Measurements from ENCODE around the gene RUSF1. TPM values are rescaled to one million over a fixed set of nuclear protein-coding genes. Genes with fewer than 3 reads are reported as not detected.

Gene RUSF1
- total RNA-seq, 1 experiment from 2014 or later = 30.5 TPM

DNA sequence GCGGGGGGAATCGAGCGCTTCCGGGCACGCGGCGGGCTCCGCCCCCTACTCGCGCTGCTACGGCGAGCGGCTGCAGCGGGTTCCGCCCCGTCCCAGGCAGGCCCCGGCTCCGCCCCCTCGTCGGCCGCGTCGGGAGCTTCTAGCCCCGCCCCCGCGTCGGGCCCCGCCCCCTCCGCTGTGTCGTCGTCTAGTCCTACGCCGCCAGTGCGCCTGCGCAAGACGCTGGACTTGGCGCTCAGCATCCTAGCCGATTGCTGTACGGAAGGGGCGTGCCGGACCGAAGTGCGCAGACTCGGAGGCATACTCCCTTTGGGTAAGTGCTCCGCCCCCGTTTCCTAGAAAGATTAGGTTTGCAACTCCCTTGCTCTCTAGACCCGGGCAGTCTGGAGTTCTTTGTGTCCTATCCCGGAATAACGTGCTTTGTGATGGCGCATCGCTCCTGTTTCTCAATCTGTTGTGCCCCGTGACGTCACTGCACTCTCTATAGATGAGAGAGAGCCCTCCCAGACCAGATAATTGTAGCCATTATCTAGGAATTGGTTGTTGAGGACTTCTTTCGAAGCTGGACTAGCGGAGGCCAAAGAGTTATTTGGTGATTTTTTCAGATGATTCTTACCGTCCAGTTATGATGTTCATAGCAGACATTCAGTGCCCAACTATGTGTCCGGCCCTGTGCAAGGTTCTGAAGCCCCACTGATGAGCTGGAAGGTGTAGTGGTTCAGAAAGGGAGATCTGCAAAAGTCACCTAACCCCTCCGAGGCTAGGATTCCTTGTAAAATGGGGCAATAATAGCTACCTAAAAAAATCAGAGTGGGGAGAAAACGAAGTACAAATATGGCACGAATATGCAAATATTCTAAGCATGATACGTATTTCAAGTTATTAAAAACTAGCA lies 48.3 kb downstream of the RUSF1 start:
- no peaks in the 10 kb centered on the region for H3K27me3 ChIP-seq (ENCODE audit: low read length)
- H3K9ac ChIP-seq (ENCODE audit: low read length) = peak overlapping the region; percentile 94
- H3K4me2 ChIP-seq (ENCODE audit: low read depth, low read length, poor library complexity, severe bottlenecking) = peak overlapping the region; percentile 98
- H4K20me1 ChIP-seq (ENCODE audit: insufficient read depth, low read depth, low read length) = peaks cover 32% of the 10 kb centered on the region; the same call in 1 of the 2 replicates
- no peaks in the 10 kb centered on the region for H3K36me3 ChIP-seq (ENCODE audit: insufficient read depth, low read length)
- peak overlapping the region; percentile 79 for H3K27ac ChIP-seq (ENCODE audit: low read length)
- H3K4me1 ChIP-seq (ENCODE audit: low read length) = peaks cover 23% of the 10 kb centered on the region
- H3K79me2 ChIP-seq (ENCODE audit: low read length) = peaks cover 22% of the 10 kb centered on the region
- no peaks in the 10 kb centered on the region for H3K9me3 ChIP-seq (ENCODE audit: low read length)
- H2AFZ ChIP-seq (ENCODE audit: low read length) = peak overlapping the region; percentile 84; the same call in 1 of the 2 replicates
- H3K9me2 ChIP-seq (replicated peaks; ENCODE audit: insufficient read depth, low read length) = no peaks in the 10 kb centered on the region
- H3K4me3 ChIP-seq (ENCODE audit: low read length) = peak overlapping the region; percentile 91
- DNase-seq = peak; percentile 100

DNA sequence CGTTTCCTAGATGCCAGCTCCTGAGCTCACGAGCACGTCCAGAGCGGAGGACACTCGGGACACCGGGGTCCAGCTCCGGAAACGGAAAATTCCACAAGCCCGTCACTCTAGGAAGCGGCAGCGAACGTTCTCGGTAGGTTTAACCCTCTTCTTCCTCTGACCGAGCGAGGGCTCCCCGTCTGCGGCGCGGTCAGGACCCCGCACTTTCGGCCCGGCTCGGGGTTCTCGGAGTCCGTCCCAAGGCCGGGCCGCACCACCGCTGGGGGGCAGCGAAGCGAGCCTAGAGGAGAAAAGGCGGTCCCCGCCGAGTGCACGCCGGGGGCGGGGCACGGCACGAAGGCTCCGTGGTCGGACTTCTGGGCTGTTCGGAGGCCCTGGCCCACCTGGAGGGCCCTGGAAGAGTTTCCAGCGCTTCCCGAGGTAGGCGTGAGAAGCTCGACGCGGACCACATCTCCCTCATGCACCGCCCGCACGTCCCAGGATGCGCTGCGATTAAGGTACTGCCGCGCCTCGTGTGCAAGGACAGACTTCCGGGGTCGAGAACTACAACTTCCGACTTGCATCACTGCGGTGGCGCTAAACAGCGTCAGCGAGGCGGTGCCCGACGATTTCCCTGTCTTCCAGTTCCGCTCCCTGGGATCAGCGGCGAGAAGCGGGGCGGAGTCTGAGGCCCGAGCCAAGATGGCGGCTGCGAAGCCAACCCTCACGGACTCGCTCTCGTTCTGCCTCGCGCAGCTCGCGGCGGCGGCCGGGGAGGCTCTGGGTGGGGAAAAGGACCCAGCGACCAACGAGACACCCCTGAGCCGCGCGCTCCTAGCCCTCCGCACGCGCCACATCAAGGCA lies 49.1 kb downstream of the RUSF1 start, which contains the start of gene ARMC5:
Gene ARMC5, plus strand, starts transcription at position 658 of the 843 bp plus-strand sequence. Its CDS starts 24 bp downstream, at position 682.
- H3K4me1 ChIP-seq (ENCODE audit: low read length) = peaks cover 23% of the 10 kb centered on the region
- peaks cover 22% of the 10 kb centered on the region for H3K79me2 ChIP-seq (ENCODE audit: low read length)
- H3K27me3 ChIP-seq (ENCODE audit: low read length) = no peaks in the 10 kb centered on the region
- H3K4me2 ChIP-seq (ENCODE audit: low read depth, low read length, poor library complexity, severe bottlenecking) = peak within 1 kb of the TSS; percentile 98
- no peaks in the 10 kb centered on the region for H3K9me2 ChIP-seq (replicated peaks; ENCODE audit: insufficient read depth, low read length)
- DNase-seq = peak; percentile 99
- no peaks in the 10 kb centered on the region for H3K9me3 ChIP-seq (ENCODE audit: low read length)
- H4K20me1 ChIP-seq (ENCODE audit: insufficient read depth, low read depth, low read length) = peaks cover 33% of the 10 kb centered on the region; the same call in 1 of the 2 replicates
- peak within 1 kb of the TSS; percentile 84; the same call in 1 of the 2 replicates for H2AFZ ChIP-seq (ENCODE audit: low read length)
- peak within 1 kb of the TSS; percentile 91 for H3K4me3 ChIP-seq (ENCODE audit: low read length)
- peak within 1 kb of the TSS; percentile 94 for H3K9ac ChIP-seq (ENCODE audit: low read length)
- peak within 1 kb of the TSS; percentile 79 for H3K27ac ChIP-seq (ENCODE audit: low read length)
- H3K36me3 ChIP-seq (ENCODE audit: insufficient read depth, low read length) = no peaks in the 10 kb centered on the region

DNA sequence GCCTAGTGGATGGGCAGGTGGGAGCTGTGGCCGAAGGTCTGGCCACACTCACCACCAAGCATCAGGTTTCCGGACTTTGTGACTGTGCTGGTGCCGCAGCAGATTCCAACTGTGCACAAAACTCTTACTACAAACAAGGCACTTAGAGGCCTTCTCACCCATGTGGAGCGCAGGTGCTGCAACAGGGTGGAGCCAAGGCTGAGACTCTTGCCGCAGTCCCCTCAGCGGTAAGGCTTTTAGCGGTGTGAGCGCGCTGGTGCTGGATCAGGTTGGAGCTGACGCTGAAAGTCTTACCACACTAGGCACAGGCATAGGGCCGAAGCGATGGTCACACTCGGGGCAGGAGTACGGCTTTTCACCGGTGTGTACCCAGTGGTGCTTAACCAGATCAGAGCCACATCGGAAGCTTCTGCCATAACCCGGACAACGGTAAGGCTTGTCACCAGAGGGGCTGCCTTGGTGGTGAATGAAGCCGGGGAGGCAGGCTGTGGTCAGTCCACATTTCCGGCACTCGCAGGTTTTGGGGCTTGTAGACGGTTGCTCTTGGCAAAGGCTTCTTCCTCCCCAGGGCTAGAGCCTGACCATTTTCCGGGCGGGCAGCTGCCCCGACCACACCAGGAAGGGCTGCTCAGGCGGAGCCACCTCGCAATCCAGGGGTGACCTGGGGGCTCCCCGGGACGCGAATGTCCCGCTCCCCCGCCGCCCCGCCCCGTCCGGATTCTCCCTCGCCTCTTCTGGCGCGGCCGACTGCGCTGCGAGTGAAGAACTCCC lies 49.9 kb downstream of the RUSF1 start:
- DNase-seq = no peak

DNA sequence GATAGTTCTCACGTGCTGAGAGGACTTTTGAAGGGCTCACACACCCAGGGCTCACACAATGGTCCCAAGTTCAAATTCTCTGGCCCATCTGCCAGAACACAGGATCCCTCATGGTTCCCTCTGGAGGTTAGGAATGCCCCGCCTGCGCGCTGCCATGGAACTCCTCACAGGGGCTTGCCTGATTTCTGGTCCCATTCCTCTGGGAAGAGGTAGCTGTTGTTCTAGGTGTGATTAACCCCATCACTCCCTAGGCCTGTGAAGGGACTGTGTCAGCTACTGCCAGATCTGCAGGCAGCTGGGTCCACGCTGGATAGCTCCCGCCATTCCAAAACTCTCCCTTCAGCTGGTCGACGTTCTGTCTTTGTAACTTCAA lies 51.2 kb downstream of the RUSF1 start:
- peaks cover 23% of the 10 kb centered on the region for H3K4me1 ChIP-seq (ENCODE audit: low read length)
- H3K27ac ChIP-seq (ENCODE audit: low read length) = no peak overlapping the region

More for the DNA sequence above, 49.9 kb downstream of the RUSF1 start:
- no peaks in the 10 kb centered on the region for H3K36me3 ChIP-seq (ENCODE audit: insufficient read depth, low read length)
- H3K27me3 ChIP-seq (ENCODE audit: low read length) = no peaks in the 10 kb centered on the region
- no peaks in the 10 kb centered on the region for H3K9me2 ChIP-seq (replicated peaks; ENCODE audit: insufficient read depth, low read length)
- peaks cover 22% of the 10 kb centered on the region for H3K79me2 ChIP-seq (ENCODE audit: low read length)
- H3K4me2 ChIP-seq (ENCODE audit: low read depth, low read length, poor library complexity, severe bottlenecking) = peak overlapping the region; percentile 98
- peak overlapping the region; percentile 79; the same call in 1 of the 2 replicates for H2AFZ ChIP-seq (ENCODE audit: low read length)
- peaks cover 33% of the 10 kb centered on the region; the same call in 1 of the 2 replicates for H4K20me1 ChIP-seq (ENCODE audit: insufficient read depth, low read depth, low read length)
- H3K4me3 ChIP-seq (ENCODE audit: low read length) = peak overlapping the region; percentile 91
- H3K9ac ChIP-seq (ENCODE audit: low read length) = peak overlapping the region; percentile 94
- peaks cover 23% of the 10 kb centered on the region for H3K4me1 ChIP-seq (ENCODE audit: low read length)
- H3K9me3 ChIP-seq (ENCODE audit: low read length) = no peaks in the 10 kb centered on the region
- peak overlapping the region; percentile 79; the same call in 1 of the 2 replicates for H3K27ac ChIP-seq (ENCODE audit: low read length)

DNA sequence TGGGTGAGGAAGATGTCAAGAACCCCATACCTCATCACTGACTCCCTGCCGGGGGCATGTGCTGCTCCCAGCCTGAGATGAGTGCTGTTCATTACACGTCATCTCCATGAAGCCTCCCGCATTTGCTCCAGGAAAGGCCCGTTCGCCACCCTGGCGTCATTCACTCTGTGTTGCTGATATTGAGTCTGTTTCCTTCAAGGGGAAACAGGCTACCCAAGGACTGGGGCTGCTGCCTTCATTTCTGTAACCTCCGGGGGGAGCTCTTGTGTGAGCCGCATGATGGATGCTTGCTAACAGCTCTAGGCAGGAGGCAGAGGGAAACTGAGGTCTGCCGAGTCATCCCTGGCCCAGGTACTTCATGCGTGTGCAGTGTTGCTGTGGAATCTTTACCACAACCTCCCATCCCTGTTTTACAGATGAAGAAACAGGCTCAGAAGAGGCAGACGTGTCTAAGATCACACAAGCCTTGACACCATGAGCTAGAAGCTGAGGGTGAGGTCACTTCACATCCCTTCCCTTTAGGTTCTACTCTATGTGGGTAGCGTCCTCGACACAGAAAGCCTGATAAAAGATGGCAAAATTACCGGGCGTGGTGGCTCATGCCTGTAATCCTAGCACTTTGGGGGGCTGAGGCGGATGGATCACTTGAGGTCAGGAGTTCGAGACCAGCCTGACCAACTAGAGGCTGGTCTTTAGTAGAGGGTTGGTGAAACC lies 52.4 kb downstream of the RUSF1 start:
- peak; percentile 70 for DNase-seq
- Histone ChIP-seq H3K9ac (ENCODE audit: low read length) (no peak overlapping the region), H2AFZ (ENCODE audit: low read length) (no peak overlapping the region), H3K9me2 (replicated peaks; ENCODE audit: insufficient read depth, low read length) (no peaks in the 10 kb centered on the region), H3K9me3 (ENCODE audit: low read length) (no peaks in the 10 kb centered on the region), H3K4me3 (ENCODE audit: low read length) (no peak overlapping the region), H3K27ac (ENCODE audit: low read length) (no peak overlapping the region), H3K4me2 (ENCODE audit: low read depth, low read length, poor library complexity, severe bottlenecking) (no peak overlapping the region), H4K20me1 (ENCODE audit: insufficient read depth, low read depth, low read length) (peaks cover 33% of the 10 kb centered on the region; the same call in 1 of the 2 replicates), H3K79me2 (ENCODE audit: low read length) (peaks cover 22% of the 10 kb centered on the region), H3K4me1 (ENCODE audit: low read length) (peaks cover 23% of the 10 kb centered on the region), H3K27me3 (ENCODE audit: low read length) (no peaks in the 10 kb centered on the region), H3K36me3 (ENCODE audit: insufficient read depth, low read length) (no peaks in the 10 kb centered on the region)

More for the DNA sequence above, 51.2 kb downstream of the RUSF1 start:
- no peak overlapping the region for H2AFZ ChIP-seq (ENCODE audit: low read length)
- no peaks in the 10 kb centered on the region for H3K36me3 ChIP-seq (ENCODE audit: insufficient read depth, low read length)
- H3K4me3 ChIP-seq (ENCODE audit: low read length) = no peak overlapping the region
- peak overlapping the region; percentile 98 for H3K4me2 ChIP-seq (ENCODE audit: low read depth, low read length, poor library complexity, severe bottlenecking)
- no peaks in the 10 kb centered on the region for H3K9me3 ChIP-seq (ENCODE audit: low read length)
- DNase-seq = no peak
- H3K79me2 ChIP-seq (ENCODE audit: low read length) = peaks cover 22% of the 10 kb centered on the region
- no peak overlapping the region; the same call in 1 of the 2 replicates for H3K9ac ChIP-seq (ENCODE audit: low read length)
- H4K20me1 ChIP-seq (ENCODE audit: insufficient read depth, low read depth, low read length) = peaks cover 33% of the 10 kb centered on the region; the same call in 1 of the 2 replicates
- H3K9me2 ChIP-seq (replicated peaks; ENCODE audit: insufficient read depth, low read length) = no peaks in the 10 kb centered on the region
- no peaks in the 10 kb centered on the region for H3K27me3 ChIP-seq (ENCODE audit: low read length)

DNA sequence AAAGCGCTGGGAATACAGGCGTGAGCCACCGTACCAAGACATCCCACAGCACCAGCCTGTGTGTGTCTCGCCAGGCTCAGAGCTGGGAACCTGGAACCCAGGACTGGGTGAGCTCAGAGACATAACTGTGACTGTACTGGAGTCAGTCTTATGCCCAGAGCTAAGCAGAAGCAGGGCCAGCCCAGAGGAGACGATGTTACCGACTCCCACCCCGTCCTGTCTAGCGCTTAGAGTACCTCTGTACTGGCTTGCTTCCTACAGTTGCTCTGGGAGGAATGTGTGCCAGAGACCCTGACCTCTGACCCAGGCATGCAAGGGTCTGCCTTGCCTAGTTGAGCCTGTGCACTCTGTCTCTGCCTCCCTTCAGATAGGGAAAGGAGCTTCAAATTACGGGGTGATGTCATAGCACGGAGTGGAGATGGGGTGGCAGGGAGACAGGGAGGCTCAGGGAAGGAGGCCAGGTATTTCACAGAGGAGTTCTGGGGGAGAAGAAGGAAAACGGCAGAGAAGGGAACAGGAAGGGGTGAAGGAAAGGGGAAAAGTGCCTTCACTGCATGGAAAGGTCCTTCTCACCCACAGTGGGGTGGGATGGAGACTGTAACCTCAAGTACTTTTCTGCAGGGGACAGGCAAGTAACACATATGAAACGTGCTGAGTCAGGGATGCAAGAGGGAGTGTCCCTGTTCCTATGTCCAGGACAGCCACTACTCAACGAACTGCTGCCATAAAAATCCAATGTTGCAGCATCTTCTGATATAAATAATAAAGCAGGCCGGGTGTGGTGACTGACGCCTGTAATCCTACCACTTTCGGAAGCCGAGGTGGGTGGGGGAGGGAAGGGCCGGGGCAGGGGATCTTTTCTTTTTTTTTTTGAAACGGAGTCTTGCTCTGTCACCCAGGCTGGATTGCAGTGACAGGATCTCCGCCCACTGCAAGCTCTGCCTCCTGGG lies 54.7 kb downstream of the RUSF1 start:
- Histone ChIP-seq H3K4me1 (ENCODE audit: low read length) (peaks cover 16% of the 10 kb centered on the region), H3K27me3 (ENCODE audit: low read length) (no peaks in the 10 kb centered on the region), H2AFZ (ENCODE audit: low read length) (no peak overlapping the region), H3K27ac (ENCODE audit: low read length) (no peak overlapping the region), H3K4me3 (ENCODE audit: low read length) (no peak overlapping the region), H4K20me1 (ENCODE audit: insufficient read depth, low read depth, low read length) (peaks cover 33% of the 10 kb centered on the region; the same call in 1 of the 2 replicates), H3K79me2 (ENCODE audit: low read length) (peaks cover 18% of the 10 kb centered on the region), H3K9me3 (ENCODE audit: low read length) (no peaks in the 10 kb centered on the region), H3K9ac (ENCODE audit: low read length) (no peak overlapping the region), H3K9me2 (replicated peaks; ENCODE audit: insufficient read depth, low read length) (no peaks in the 10 kb centered on the region), H3K36me3 (ENCODE audit: insufficient read depth, low read length) (no peaks in the 10 kb centered on the region), H3K4me2 (ENCODE audit: low read depth, low read length, poor library complexity, severe bottlenecking) (no peak overlapping the region)
- DNase-seq = no peak

All from Karpas-422 (cell line).